ENCODE data around the gene CCT6A.
"Not testable (repeated sequence)": the region's sequence is repeated elsewhere in the genome, so short reads cannot be mapped to it uniquely, and the experiment has no call there.

The CCT6A gene

DNA sequence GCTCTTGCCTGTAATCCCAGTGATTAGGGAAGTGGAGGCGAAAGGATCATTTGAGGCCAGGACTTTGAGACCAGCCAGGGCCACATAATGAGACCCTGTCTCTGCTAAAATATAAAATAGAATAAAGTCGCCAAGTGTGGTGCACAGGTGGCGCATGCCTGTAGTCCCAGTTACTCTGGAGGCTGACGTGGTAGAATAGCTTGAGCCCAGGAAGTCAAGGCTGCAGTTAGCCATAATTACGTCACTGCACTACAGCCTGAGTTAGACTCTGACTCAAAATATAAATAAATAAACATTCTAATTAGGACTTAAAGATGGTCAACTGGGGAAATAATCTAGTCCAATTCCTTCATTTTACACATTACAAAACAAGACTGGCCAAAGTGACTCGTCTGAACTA lies 53.9 kb downstream of the CCT6A start:
- DNase-seq = peak in 1 of 2 experiments; percentile 21

GRCh38 chr7:56106108-56107073 lies 54.8 kb downstream of the CCT6A start, which contains the start of gene CHCHD2:
TSS of gene CHCHD2 (minus strand) at chr7:56106476. CDS start at chr7:56106413, 63 bp downstream.
- peak; percentile 85 to 96 for DNase-seq

GRCh38 chr7:56107954-56108258 lies 56.3 kb downstream of the CCT6A start:
- DNase-seq = no peak

- no peak for DNase-seq
Observed at GRCh38 chr7:56110611-56111010, 59.0 kb downstream of the CCT6A start.

- DNase-seq = not testable (repeated sequence)
Observed at GRCh38 chr7:56112244-56112643, 60.7 kb downstream of the CCT6A start.

Measured in stimulated activated CD4-positive, alpha-beta T cell treated with anti-CD3 and anti-CD28 coated beads, Interleukin-4, amount 100 ng/mL, for 4 hours (primary cell).